ENCODE measurements around the gene SLC2A10. TPM values are rescaled to one million over a fixed set of nuclear protein-coding genes. Genes with fewer than 3 reads are reported as not detected.

The SLC2A10 gene
- polyA plus RNA-seq, 3 donors: not detected

DNA sequence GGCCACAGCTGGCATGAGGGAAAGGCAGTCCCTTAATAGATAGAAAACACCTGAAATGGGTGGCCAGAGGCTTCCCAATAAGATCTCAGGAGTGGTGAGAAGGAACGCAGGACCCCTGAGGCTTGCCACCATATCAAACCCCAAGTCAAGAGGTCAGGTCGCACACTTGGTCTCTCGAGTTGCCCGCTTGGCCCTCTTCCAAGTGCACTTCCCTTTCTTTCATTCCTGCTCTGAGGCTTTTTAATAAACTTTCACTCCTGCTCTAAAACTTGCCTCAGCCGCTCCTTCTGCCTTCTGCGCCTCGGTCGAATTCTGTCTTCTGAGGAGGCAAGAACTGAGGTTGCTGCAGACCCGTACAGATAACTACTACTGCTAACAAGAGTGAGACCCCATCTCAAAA is 64.2 kb downstream of the SLC2A10 start:
- Histone ChIP-seq H2AFZ (ENCODE audit: insufficient read depth, low read depth, low read length, poor library complexity, severe bottlenecking) (no peak overlapping the region), H3K79me2 (ENCODE audit: insufficient read depth, low read length) (no peaks in the 10 kb centered on the region), H3K36me3 (replicated peaks in 1 of 2; ENCODE audit: control insufficient read depth in 1 of 2, insufficient read depth in 2 of 2, low read length in 2 of 2) (no peaks in the 10 kb centered on the region), H3K4me3 (replicated peaks in 1 of 3; ENCODE audit: low read depth in 2 of 3, low read length in 3 of 3) (no peak overlapping the region), H3K4me1 (ENCODE audit: control insufficient read depth in 1 of 2, insufficient read depth in 2 of 2, low read length in 2 of 2) (no peaks in the 10 kb centered on the region), H4K20me1 (ENCODE audit: insufficient read depth, low read length) (no peaks in the 10 kb centered on the region), H3K27ac (ENCODE audit: low read depth in 1 of 2, low read length in 2 of 2) (no peak overlapping the region), H3K9ac (ENCODE audit: insufficient read depth, low read length, poor library complexity, severe bottlenecking) (no peak overlapping the region), H3K27me3 (ENCODE audit: control insufficient read depth in 2 of 2, insufficient read depth in 2 of 2, low read length in 2 of 2) (peaks cover 0 to 4% of the 10 kb centered on the region in 2 donors), H3K9me3 (replicated peaks in 1 of 2; ENCODE audit: control insufficient read depth in 1 of 2, insufficient read depth in 1 of 2, low read length in 2 of 2) (no peaks in the 10 kb centered on the region), H3K4me2 (replicated peaks; ENCODE audit: extremely low read depth, low read length, poor library complexity, severe bottlenecking) (no peak overlapping the region)
- Mint-ChIP-seq H3K4me1 (peaks cover 5% of the 10 kb centered on the region), H3K27ac (no peak overlapping the region), H3K9me3 (peaks cover 0 to 7% (median 3%) of the 10 kb centered on the region in 7 donors), H3K27me3 (ENCODE audit: low read depth in 3 of 3) (peaks cover 12 to 18% (median 17%) of the 10 kb centered on the region in 3 donors), H3K4me3 (peak overlapping the region in 1 of 2 donors; percentile 64), H3K36me3 (no peaks in the 10 kb centered on the region)
- peak in 2 of 3 donors; percentile 4 to 7 for DNase-seq
- WGBS (ENCODE audit: insufficient coverage): 1% methylated on average over 8 of the region's 9 CpGs
- TF ChIP-seq, protein P1, sequence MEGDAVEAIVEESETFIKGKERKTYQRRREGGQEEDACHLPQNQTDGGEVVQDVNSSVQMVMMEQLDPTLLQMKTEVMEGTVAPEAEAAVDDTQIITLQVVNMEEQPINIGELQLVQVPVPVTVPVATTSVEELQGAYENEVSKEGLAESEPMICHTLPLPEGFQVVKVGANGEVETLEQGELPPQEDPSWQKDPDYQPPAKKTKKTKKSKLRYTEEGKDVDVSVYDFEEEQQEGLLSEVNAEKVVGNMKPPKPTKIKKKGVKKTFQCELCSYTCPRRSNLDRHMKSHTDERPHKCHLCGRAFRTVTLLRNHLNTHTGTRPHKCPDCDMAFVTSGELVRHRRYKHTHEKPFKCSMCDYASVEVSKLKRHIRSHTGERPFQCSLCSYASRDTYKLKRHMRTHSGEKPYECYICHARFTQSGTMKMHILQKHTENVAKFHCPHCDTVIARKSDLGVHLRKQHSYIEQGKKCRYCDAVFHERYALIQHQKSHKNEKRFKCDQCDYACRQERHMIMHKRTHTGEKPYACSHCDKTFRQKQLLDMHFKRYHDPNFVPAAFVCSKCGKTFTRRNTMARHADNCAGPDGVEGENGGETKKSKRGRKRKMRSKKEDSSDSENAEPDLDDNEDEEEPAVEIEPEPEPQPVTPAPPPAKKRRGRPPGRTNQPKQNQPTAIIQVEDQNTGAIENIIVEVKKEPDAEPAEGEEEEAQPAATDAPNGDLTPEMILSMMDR (IDR thresholded peaks at IDR 0.05): no peak
- intact Hi-C loops (cut with micrococcal nuclease): no loop called here

DNA sequence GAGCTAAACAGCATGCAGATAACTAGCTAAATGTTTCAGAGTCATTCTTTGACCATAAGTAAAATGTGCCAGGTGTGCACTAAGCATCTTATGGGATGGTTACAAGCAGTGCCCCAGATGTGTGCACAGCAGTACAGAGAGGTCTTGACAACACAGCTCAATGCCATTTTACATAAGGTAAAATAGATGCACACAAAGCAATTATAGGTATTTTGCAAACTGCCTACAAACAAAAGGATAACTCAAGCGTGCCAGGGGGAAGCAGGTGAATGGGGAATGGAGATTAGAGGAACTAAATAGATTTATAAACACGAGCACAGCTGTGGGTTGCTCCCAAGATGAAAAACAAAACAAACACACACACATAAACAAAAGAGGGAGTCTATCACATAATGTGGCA is 64.8 kb downstream of the SLC2A10 start:
- Histone ChIP-seq H3K27me3 (ENCODE audit: control insufficient read depth in 2 of 2, insufficient read depth in 2 of 2, low read length in 2 of 2) (peaks cover 0 to 4% of the 10 kb centered on the region in 2 donors), H3K79me2 (ENCODE audit: insufficient read depth, low read length) (no peaks in the 10 kb centered on the region), H3K36me3 (replicated peaks in 1 of 2; ENCODE audit: control insufficient read depth in 1 of 2, insufficient read depth in 2 of 2, low read length in 2 of 2) (no peaks in the 10 kb centered on the region), H3K9me3 (replicated peaks in 1 of 2; ENCODE audit: control insufficient read depth in 1 of 2, insufficient read depth in 1 of 2, low read length in 2 of 2) (no peaks in the 10 kb centered on the region), H4K20me1 (ENCODE audit: insufficient read depth, low read length) (no peaks in the 10 kb centered on the region), H3K27ac (ENCODE audit: low read depth in 1 of 2, low read length in 2 of 2) (no peak overlapping the region), H3K4me1 (ENCODE audit: control insufficient read depth in 1 of 2, insufficient read depth in 2 of 2, low read length in 2 of 2) (no peaks in the 10 kb centered on the region), H2AFZ (ENCODE audit: insufficient read depth, low read depth, low read length, poor library complexity, severe bottlenecking) (no peak overlapping the region), H3K9ac (ENCODE audit: insufficient read depth, low read length, poor library complexity, severe bottlenecking) (no peak overlapping the region), H3K4me3 (replicated peaks in 1 of 3; ENCODE audit: low read depth in 2 of 3, low read length in 3 of 3) (no peak overlapping the region), H3K4me2 (replicated peaks; ENCODE audit: extremely low read depth, low read length, poor library complexity, severe bottlenecking) (no peak overlapping the region)
- WGBS (ENCODE audit: insufficient coverage): no CpG with 5 or more reads among the region's 2 CpGs
- H3K4me3 Mint-ChIP-seq: no peak overlapping the region
- peaks cover 0 to 7% (median 3%) of the 10 kb centered on the region in 7 donors for H3K9me3 Mint-ChIP-seq
- intact Hi-C loops (cut with micrococcal nuclease): no loop called here
- peaks cover 5% of the 10 kb centered on the region for H3K4me1 Mint-ChIP-seq
- TF ChIP-seq, protein P1 (IDR thresholded peaks at IDR 0.05): no peak
- H3K27me3 Mint-ChIP-seq (ENCODE audit: low read depth in 3 of 3): peaks cover 12 to 17% (median 15%) of the 10 kb centered on the region in 3 donors
- H3K27ac Mint-ChIP-seq: no peak overlapping the region
- no peaks in the 10 kb centered on the region for H3K36me3 Mint-ChIP-seq
- DNase-seq: no peak

All from CD14-positive monocyte (primary cell).